ENCODE results near the gene DMPK. TPM values are rescaled to one million over a fixed set of nuclear protein-coding genes. Genes with fewer than 3 reads are reported as not detected.

Gene DMPK
- total RNA-seq, 1 donor from 2014 or later: 275 TPM

DNA sequence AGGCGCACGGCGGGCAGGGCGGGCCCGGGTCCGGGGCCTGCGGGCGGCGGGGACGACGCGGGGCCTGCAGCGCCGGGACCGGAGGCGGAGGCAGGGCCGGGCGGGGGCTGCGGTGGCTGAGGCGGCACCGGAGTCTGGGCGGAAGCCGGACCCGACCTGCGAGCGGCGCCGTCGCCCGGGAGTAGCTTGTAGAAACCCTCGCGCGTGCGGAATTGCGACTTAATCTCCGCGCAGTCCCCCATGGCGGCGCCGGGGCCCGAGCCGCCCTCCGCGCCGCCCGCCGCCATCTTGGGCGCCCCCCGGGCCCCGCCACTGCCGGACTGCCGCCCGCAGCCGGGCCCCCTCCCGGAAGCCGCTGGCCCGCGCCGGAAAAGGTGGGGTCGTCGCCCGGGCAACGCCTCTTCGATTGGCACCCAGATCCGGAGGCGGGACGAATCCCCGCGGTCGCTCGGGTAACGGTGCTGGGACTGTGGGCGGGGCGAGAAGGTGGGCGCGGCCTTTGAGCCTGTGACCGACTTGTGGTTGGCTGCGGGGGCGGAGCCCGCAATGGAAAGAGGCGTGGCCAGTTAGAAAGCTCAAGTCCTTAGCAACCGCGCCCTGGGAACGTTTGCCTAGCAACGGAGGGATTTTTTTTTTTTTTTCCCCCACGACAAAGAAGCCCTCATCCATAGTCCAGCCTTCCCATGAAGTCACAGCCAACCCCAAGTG is 10.3 kb upstream of the DMPK start, which contains the start of gene DMWD:
Gene DMWD (minus strand): TSS at position 376 of the 708 bp plus-strand sequence. CDS start 89 bp downstream, at position 287.
- DNase-seq: peak; percentile 100
- intact Hi-C loops (cut with micrococcal nuclease): no loop called here
- peak; percentile 96 for ATAC-seq

DNA sequence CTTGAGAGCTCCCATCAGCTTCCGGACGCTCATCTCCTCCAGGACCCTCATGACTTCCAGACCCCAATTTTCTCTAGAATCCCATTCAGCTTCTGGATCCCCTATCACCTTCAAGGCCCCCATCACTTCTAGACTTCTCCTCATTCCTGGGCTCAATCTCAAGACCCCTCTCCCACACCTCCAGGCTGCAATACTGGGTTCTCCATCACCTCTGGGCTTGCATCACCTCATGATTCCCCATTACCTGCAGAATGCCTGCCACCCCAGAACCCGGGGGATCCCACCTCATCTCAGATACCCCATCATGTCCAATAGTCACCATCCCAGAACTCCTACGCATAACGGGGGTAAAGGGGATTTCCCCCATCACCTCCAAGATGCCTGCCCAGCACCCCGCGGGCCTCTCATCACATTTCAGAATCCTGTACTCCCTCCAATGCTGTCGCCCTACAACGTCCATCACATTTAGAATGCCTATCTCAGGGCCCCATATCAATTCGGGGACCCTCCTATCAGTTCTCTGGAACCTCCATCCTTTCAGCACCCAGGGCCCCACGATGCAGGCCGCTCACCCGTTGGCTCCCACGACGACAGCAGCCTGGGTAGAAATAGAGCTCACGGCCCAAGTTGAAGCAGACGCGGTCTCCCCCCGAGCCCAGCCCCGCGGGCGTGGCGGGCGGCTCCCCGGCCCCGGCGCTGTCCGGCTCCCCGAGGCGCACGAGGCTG is 9.6 kb upstream of the DMPK start:
- no peak for DNase-seq
- no peak for ATAC-seq
- intact Hi-C loops (cut with micrococcal nuclease): no loop called here

DNA sequence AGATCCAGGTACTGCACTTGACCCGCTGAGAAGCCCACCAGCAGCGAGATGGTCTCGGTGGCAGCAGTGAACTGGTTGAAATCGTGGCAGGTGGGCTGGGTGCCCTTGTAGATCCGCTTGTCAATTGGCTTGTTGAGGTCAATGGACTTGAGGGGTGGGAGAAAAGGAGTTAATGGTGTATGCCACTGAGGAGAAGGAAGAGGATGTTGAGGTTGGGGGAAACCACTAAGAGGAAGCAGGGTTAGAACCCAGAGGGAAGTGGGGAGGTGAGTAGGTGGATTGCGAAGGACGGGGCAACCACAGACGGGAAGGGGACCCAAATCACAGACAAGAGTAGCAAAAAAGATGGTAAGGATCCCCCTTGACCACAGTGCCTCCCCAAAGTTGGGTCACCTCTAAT is 8.7 kb upstream of the DMPK start:
- DNase-seq (no peak), ATAC-seq (no peak)
- intact Hi-C loops (cut with micrococcal nuclease): no loop called here

DNA sequence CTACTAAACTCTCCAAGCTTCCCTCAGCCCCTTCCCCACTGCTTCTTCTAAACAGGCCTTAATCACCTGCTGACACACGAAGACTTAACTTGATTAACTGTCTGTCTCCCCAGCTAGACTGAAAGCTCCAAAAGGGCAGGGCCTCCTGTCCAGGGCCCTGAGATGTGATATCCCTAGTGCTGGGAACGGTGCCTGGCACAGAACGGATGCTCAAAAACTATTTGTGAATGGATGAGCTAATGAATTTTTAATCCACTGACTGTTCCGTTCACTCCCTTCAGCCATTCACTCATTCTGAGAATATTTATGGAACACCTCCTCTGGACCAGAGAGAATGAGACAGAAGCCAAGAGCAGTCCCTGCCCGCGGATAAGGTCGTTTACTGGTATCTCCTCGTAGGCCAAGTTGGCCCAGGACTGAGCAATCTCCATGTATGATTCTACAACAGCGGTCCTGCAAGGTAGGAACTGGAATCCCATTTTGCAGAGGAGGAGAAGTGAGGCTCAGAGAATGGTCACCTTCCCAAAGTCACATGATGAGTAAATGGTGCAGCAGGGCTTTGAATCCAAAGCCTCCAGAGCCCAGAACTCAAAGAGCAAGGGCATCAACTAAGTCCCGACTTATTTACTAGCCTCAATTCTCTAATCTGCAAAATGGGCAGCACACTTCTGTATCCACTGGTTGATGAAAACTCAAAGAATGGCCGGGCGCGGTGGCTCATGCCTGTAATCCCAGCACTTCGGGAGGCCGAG is 6.9 kb upstream of the DMPK start:
- ATAC-seq: peak; percentile 42
- intact Hi-C loops (cut with micrococcal nuclease): no loop called here
- DNase-seq: no peak

DNA sequence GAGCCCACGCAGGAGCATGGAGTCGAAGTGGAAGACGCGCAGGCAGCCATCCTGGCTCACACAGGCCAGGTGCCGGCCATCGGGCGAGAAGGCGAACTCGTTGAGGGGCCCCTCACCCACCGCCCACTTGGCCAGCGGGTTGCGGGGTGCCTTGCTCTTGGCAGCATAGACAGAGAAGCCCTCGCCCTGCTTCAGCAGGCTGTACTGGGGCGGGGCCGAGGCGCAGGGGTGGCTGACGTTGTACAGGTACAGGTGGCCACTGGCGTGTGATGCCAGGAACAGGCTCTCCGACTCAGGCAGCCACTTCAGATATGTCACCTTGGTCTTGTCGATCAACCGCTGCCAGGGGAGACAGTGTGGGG is 4.2 kb upstream of the DMPK start:
- ATAC-seq (no peak), DNase-seq (no peak)
- intact Hi-C loops (cut with micrococcal nuclease): no loop called here

- ATAC-seq: no peak
- intact Hi-C loops (cut with micrococcal nuclease): no loop called here
- no peak for DNase-seq
Observed at GRCh38 chr19:45785781-45786532, 3.7 kb upstream of the DMPK start.

- intact Hi-C loops (cut with micrococcal nuclease): no loop called here
- DNase-seq (no peak), ATAC-seq (no peak)
Observed at GRCh38 chr19:45785097-45785496, 2.8 kb upstream of the DMPK start.

GRCh38 chr19:45784096-45784495 is 1.8 kb upstream of the DMPK start:
- DNase-seq: no peak
- intact Hi-C loops (cut with micrococcal nuclease): no loop called here
- no peak for ATAC-seq

GRCh38 chr19:45782820-45783785 is 813 bp upstream of the DMPK start:
- ATAC-seq: peak; percentile 76
- intact Hi-C loops (cut with micrococcal nuclease): no loop called here
- DNase-seq: peak; percentile 91

GRCh38 chr19:45781214-45782161 is 802 bp downstream of the DMPK start:
- ATAC-seq: peak; percentile 6
- no peak for DNase-seq
- intact Hi-C loops (cut with micrococcal nuclease): no loop called here

DNA sequence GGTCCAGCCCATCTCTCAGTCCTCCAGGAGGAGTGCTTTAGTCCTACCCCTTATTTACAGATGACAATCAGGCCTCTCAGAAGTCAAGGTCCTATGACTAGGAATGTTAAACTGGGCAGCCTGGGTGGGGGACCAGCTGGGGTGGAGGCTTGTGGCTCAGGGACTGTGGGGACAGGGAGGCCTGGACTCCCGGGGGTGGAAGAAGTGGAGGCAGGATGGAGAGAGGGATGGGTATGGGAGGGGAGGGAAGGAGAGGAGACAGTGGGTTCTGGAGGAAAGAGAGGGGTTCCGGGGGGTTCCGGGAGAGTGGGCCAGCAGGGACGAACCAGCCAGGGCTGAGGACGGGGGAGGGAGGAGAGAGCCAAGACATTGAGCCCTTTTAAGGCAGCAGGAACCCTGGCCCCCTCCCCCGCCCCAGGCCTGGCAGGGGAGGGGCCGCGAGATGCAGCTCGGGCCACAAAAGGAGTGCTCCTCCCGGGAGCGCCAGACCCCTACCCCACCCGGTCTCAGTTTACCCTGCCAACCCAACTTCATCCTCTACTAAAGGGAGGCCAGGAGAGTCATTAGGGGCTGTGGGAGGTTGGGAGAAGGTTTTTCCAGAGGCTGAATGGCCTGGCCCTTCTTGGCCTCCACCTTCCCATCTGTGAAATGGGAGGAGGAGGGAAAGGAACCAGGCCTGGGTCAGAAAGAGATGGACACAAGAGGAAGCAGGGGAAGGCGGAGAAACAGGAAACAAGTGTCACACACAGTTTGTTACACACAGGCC is 1.7 kb downstream of the DMPK start:
- intact Hi-C loops (cut with micrococcal nuclease): no loop called here
- DNase-seq: no peak
- ATAC-seq: no peak

DNA sequence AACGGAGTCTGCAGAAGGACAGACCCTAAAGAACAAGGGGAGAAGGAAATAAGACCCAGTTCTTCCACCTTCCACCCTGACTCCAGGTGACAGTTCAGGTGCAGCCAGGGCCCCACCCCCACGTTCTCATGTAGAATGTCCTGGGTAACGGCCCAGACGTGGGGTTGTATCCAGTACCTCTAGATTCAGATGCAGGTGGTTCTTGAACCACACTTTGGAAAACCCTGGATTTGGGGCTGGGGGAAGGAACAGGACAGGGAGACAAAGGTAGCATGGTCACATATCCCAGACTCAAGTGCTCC is 2.2 kb downstream of the DMPK start:
- ATAC-seq (no peak), DNase-seq (no peak)
- intact Hi-C loops (cut with micrococcal nuclease): no loop called here

DNA sequence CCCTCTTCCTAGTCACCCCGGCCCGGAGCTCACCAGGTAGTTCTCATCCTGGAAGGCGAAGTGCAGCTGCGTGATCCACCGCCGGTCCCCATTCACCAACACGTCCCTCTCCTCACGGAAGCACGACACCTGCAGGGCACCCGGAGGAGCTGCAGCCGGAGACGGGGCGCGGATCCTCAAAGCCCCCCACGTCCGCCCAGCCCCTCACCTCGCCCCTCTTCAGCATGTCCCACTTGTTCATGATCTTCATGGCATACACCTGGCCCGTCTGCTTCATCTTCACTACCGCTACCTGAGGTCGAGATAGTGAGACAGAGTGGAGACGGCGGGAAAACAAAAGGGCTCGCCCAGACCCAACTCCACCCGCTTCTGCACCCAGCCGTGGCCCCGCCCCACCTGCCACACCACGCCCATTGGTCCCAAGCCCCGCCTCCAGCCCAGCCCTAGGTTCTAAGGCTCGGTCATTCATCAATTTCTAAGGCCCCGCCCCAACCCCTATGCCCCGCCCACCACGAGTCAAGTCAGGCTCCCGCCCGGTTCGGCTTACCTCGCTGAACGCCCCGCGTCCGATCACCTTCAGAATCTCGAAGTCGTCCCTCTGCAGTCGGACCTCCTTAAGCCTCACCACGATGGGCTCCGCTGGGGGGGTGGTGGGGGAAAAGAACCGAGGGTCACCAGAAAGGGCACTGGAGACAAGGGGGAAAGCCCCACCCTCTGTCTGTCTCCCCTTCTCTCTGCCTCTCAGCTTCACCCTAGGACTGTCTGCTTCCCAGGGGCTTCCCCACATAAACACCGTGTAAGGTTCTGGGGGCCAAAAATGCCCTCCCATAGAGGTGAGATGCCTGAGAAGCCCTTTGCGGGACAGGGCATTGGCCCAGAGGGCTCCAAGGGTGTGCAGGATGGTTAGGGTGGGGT is 2.8 kb downstream of the DMPK start:
- DNase-seq: peak; percentile 85
- peak; percentile 37 for ATAC-seq
- intact Hi-C loops (cut with micrococcal nuclease): no loop called here

GRCh38 chr19:45778010-45778661 is 4.2 kb downstream of the DMPK start:
- intact Hi-C loops (cut with micrococcal nuclease): no loop called here

GRCh38 chr19:45777395-45777961 is 4.8 kb downstream of the DMPK start:
- ATAC-seq (no peak), DNase-seq (no peak)
- intact Hi-C loops (cut with micrococcal nuclease): no loop called here

More at GRCh38 chr19:45778010-45778661, 4.2 kb downstream of the DMPK start:
- no peak for DNase-seq
- ATAC-seq: no peak

All from left ventricle myocardium superior (tissue), 1 donor.